Transverse colon (tissue), 4 donors: Measurements from ENCODE around the gene PHACTR3. TPM values are rescaled to one million over a fixed set of nuclear protein-coding genes. Genes with fewer than 3 reads are reported as not detected.

ENCODE experiments used
- DNase-seq: peaks from one replicate; pipeline ENCODE4 v3.0.0-alpha.2; 2019
- H3K27ac ChIP-seq, 4 donors: fragments of 200-600 bp; sonication (generic); 2 replicates each; pipeline ENCODE4 v1.5.1; 2016 to 2018; ENCODE audit warnings: inconsistent platforms in 4 of 4
- H3K27me3 ChIP-seq: fragments of 200-600 bp; sonication (generic); 2 replicates; pipeline ENCODE4 v1.5.1; 2017; ENCODE audit warnings: inconsistent platforms
- H3K36me3 ChIP-seq, 4 donors: fragments of 200-600 bp; sonication (generic); 2 replicates each; pipeline ENCODE4 v1.5.1; 2017 to 2019; ENCODE audit warnings: inconsistent platforms in 4 of 4
- H3K4me1 ChIP-seq, 4 donors: fragments of 200-600 bp; sonication (generic); 2 replicates each; pipeline ENCODE4 v1.5.1; 2017 to 2020; ENCODE audit warnings: inconsistent platforms in 4 of 4
- H3K4me3 ChIP-seq, 4 donors: fragments of 200-600 bp; sonication (generic); 1 replicate in 1 of 4; 2 replicates in 3 of 4; pipeline versions ENCODE4 v1.5.1 to v1.6.1; 2017 to 2019; ENCODE audit warnings: inconsistent platforms in 4 of 4
- H3K9me3 ChIP-seq, 2 donors: fragments of 200-600 bp; sonication (generic); 2 replicates each; pipeline ENCODE4 v1.5.1; 2017 to 2019; ENCODE audit warnings: inconsistent platforms in 2 of 2
- CTCF ChIP-seq, 5 experiments: fragments of 200-600 bp in 3 of 5; fragments of 450-650 bp in 2 of 5; sonication (generic) in 3 of 5; IDR thresholded peaks; 1 replicate in 2 of 5; 2 replicates in 3 of 5; pipeline ENCODE4 v1.5.1; 2016 to 2017; ENCODE audit warnings: antibody characterized with exemption in 5 of 5, inconsistent platforms in 3 of 5, mild to moderate bottlenecking in 2 of 5, moderate library complexity in 1 of 5
- EP300 ChIP-seq: sonication (generic); formaldehyde crosslinking; IDR thresholded peaks from one replicate; pipeline ENCODE4 v1.6.1; 2017; ENCODE audit warnings: antibody characterized with exemption, low read depth
- POLR2A ChIP-seq: fragments of 450-650 bp; IDR thresholded peaks from one replicate; pipeline ENCODE4 v1.6.1; 2016; ENCODE audit warnings: antibody characterized with exemption, mild to moderate bottlenecking, moderate library complexity
- POLR2AphosphoS5 ChIP-seq, 3 donors: sonication (generic); formaldehyde crosslinking; IDR thresholded peaks; one replicate each; pipeline ENCODE4 v1.6.1; 2016; ENCODE audit warnings: antibody characterized with exemption in 3 of 3
- WGBS, 2 donors: methylation state at CpG; one replicate each; pipeline ENCODE4 v1.1.5; 2018; ENCODE audit warnings: low coverage in 1 of 2; 5-methylcytosine and 5-hydroxymethylcytosine counted together
- in situ Hi-C, 4 donors: fragments of 200-750 bp; cut with MboI; loops; one replicate each; pipeline versions ENCODE4 v1.15.0 to v1.15.1; 2017; ENCODE audit warnings: low sequenced_read_pairs in 3 of 4, low pct_ligation_motif_present in 1 of 4, low pct_unique_long_range_greater_than_20kb in 1 of 4
- intact Hi-C: fragments of 100-400 bp; cut with DNase I; formaldehyde crosslinking; loops from one replicate; pipeline ENCODE4 v1.15.1; 2023; ENCODE audit warnings: low total_unique reads
- total RNA-seq, 4 donors: library from RNA; depleted of rRNA; stranded (reverse); fragments of >200 nt; gene quantifications; one replicate each; pipeline ENCODE4 v1.1.0, GENCODE V29; 2016

The PHACTR3 gene
- total RNA-seq, 4 donors from 2014 or later, result 1.6 to 7.1 (median 5.6) TPM

- DNase-seq, result no peak
- in situ Hi-C loops (loop anchor here in 1 of 4 donors (10.0 kb wide), 1 partner anchor 151 kb away; no protein-coding TSS in a partner anchor), intact Hi-C loops (loop anchor here (10.0 kb wide), 1 partner anchor 131 kb away; no protein-coding TSS in a partner anchor)
- Histone ChIP-seq H3K4me3 (no peak overlapping the region), H3K27me3 (peaks cover 8% of the 10 kb centered on the region), H3K36me3 (no peaks in the 10 kb centered on the region), H3K27ac (no peak overlapping the region), H3K4me1 (peaks cover 0 to 5% (median 1%) of the 10 kb centered on the region in 4 donors), H3K9me3 (no peaks in the 10 kb centered on the region)
- 82% methylated on average over 4 of the region's 4 CpGs; no CpG with 5 or more reads in 1 of the 2 donors for WGBS, 2 donors
- TF ChIP-seq POLR2AphosphoS5 (IDR thresholded peaks at IDR 0.05) (no peak), EP300 (no peak), CTCF (IDR thresholded peaks at IDR 0.05) (no peak), POLR2A (no peak)
Measured at GRCh38 chr20:59746155-59746554, 141.8 kb downstream of the PHACTR3 start.

GRCh38 chr20:59747671-59748515, 143.6 kb downstream of the PHACTR3 start:
- no peak for DNase-seq
- intact Hi-C loops, result loop anchor here (10.0 kb wide), 1 partner anchor 133 kb away; no protein-coding TSS in a partner anchor
- peaks cover 8% of the 10 kb centered on the region for H3K27me3 ChIP-seq
- no peak overlapping the region for H3K27ac ChIP-seq
- TF ChIP-seq CTCF (IDR thresholded peaks at IDR 0.05) (no peak), POLR2AphosphoS5 (IDR thresholded peaks at IDR 0.05) (no peak), POLR2A (no peak), EP300 (no peak)
- H3K36me3 ChIP-seq, result no peaks in the 10 kb centered on the region
- in situ Hi-C loops, result loop anchor here in 1 of 4 donors (10.0 kb wide), 1 partner anchor 153 kb away; no protein-coding TSS in a partner anchor
- H3K4me3 ChIP-seq, result no peak overlapping the region
- no peaks in the 10 kb centered on the region for H3K9me3 ChIP-seq
- peaks cover 0 to 10% (median 4%) of the 10 kb centered on the region in 4 donors for H3K4me1 ChIP-seq
- 61 to 70% methylated on average over 9 to 12 of the region's 12 CpGs for WGBS, 2 donors

GRCh38 chr20:59748619-59749191, 144.4 kb downstream of the PHACTR3 start:
- intact Hi-C loops (loop anchor here (10.0 kb wide), 1 partner anchor 134 kb away; no protein-coding TSS in a partner anchor), in situ Hi-C loops (loop anchor here in 1 of 4 donors (10.0 kb wide), 1 partner anchor 154 kb away; no protein-coding TSS in a partner anchor)
- DNase-seq, result peak; percentile 19

More at GRCh38 chr20:59748619-59749191, 144.4 kb downstream of the PHACTR3 start:
- Histone ChIP-seq H3K27me3 (peaks cover 8% of the 10 kb centered on the region), H3K4me1 (peaks cover 0 to 10% (median 5%) of the 10 kb centered on the region in 4 donors), H3K4me3 (no peak overlapping the region), H3K36me3 (no peaks in the 10 kb centered on the region), H3K27ac (peak overlapping the region; percentile 46 to 63 (median 50)), H3K9me3 (no peaks in the 10 kb centered on the region)
- no peak for TF ChIP-seq POLR2AphosphoS5 (IDR thresholded peaks at IDR 0.05)
- TF ChIP-seq EP300, result no peak
- no peak for TF ChIP-seq CTCF (IDR thresholded peaks at IDR 0.05)
- TF ChIP-seq POLR2A, result no peak
- WGBS, 2 donors, result 64 to 74% methylated on average over 13 to 14 of the region's 14 CpGs
